HG02840 (cell line): ENCODE results near the gene RALGPS1.

Source experiments
- ATAC-seq: cut with Tn5 transposase; IDR thresholded peaks from one replicate; pipeline ENCODE4 v1.9.1; 2021; ENCODE audit warnings: mild to moderate bottlenecking, moderate library complexity, moderate number of reproducible peaks; ENCODE audit not compliant: unreplicated experiment, low FRiP score

Gene RALGPS1

DNA sequence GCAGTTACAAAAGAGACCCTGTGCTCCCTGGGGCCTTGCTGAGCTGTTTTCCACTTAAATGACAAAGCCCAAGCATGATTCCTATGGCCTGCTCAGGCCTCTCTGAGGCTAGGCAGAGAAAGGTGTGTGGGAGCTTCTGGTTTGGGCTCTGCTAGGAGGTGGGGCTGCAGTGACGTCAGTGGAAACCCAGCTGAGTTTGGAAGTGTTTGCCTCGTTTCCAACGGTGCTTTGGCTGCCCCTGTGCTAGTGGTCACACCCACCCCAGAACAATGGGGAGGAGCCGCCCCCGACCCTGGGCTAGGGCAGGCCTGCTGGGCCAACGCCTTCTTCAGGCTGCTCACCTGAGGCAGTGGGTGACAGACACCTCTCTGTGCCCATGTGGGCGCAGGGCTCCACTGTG lies 197.5 kb downstream of the RALGPS1 start:
- no peak for ATAC-seq

DNA sequence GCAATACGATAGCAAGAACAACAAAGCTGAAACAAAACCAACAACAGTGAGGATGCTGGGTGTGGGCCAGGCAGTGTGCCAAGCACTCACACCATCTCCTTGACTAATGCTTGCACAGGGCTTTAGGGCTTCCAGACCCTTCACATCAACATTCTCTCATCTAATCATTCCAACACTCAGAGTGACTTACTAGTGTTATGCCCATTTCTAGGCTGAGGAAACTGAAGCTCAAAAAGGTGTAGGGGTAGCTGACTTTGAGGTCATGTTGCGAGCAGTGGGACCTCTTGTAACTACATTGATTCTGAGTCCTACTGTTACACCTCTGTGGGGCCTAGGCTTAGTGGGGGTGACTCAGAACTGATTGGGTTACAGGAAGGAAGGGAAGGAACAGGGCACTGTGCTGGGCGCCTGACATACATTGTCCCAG lies 198.2 kb downstream of the RALGPS1 start:
- ATAC-seq, result no peak

- ATAC-seq, result no peak
Observed at GRCh38 chr9:127113191-127113972, 198.8 kb downstream of the RALGPS1 start.

DNA sequence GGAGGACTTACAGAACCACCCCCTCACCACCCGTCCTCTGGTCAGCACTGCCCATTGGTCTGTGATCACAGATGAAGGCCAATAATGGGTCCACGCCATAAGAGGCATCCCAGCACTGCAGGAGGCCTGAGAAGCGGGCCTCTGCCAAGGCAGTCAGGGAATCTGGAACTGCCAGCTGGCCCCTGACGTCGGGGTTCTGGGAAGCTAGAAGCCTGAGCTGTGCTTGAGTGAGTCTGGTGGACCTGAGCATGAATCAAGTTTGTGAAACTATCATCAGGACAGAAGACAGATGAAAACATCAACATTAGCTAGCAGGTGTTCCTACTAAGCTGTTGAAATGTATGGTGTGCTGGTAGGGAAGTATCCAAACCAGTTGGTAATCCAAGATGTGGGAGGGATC lies 200.0 kb downstream of the RALGPS1 start:
- no peak for ATAC-seq

DNA sequence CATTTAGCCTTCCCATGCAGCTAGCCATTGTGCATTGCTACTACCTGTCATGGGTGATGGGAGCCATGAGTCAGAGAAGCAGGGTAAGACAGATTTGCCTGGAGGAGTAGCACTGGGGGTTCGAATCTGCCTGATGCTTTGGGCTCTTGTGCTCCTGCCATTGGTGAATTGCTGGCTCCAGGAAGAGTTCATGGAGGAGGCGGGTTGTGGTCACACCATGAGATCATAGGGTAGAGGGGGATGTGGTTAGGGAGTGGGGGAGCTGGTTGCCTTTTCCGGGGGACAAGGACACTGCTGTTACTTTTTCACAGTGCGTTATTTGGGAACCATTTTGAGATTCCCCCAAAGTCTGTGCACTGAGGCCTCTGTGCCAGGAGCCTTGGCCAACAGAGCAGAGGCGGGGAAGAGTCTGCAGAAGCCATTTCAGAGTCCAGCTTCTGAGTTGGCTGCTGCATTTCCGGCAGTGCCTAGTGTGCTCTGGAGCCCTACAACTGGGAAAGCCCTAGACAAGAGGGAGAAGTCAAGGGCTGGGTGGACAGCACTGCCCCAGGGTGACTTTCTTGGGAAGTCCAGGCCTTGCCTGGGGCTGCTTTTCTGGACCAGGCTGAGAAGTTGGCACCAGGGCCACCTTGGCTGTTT lies 201.6 kb downstream of the RALGPS1 start:
- ATAC-seq, result no peak

DNA sequence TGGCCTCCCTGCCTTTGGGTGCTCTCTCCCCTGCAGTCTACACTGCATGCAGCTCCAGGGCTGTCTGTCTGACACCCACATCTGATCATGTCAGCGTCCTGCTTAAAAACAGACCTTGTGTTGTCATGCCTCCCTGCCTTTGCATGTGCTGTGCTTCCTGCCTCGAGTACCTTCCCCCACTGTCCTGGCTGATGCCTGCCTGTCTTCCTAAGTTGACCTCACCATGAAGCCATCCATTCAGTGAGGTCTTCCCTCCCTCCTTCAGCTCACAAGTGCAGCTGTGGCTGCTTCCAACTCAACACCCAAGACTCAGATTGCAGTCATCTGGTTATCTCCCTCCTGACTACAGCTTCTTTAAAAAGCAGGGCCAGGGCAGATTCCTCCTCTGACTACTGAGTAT lies 202.4 kb downstream of the RALGPS1 start:
- no peak for ATAC-seq

GRCh38 chr9:127117801-127118200 lies 203.2 kb downstream of the RALGPS1 start:
- ATAC-seq, result no peak

- ATAC-seq, result no peak
Observed at GRCh38 chr9:127118597-127119319, 204.2 kb downstream of the RALGPS1 start.

GRCh38 chr9:127119320-127119709 lies 204.7 kb downstream of the RALGPS1 start:
- ATAC-seq, result no peak

GRCh38 chr9:127121628-127122175 lies 207.1 kb downstream of the RALGPS1 start:
- no peak for ATAC-seq

GRCh38 chr9:127122176-127123063 lies 207.8 kb downstream of the RALGPS1 start, which contains the start of gene ANGPTL2:
ANGPTL2 (minus strand) TSS chr9:127122635; CDS start chr9:127108731, 13,904 bp downstream.
- ATAC-seq, result no peak

- ATAC-seq, result no peak
Observed at GRCh38 chr9:127123064-127123890, 208.7 kb downstream of the RALGPS1 start.

DNA sequence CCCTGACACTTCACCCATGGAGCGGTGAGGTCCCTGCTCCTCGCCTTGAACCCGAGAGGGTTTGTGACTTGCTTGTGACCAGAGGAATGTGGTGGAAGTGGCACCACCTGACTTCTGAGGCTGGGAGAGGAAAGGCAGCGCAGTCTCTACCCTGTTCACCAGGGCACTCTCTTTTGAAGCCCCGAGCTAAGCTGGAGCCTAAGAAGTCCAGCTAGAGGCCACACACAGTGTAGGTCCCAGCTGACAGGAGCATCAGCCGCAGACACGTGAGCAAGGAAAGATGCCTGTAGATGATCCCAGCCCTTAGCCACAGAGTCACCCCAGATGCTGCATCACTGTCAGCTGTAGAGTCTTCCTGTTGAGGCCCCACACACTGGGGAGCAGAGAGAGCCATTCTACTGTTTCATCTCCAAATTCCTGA lies 209.5 kb downstream of the RALGPS1 start:
- no peak for ATAC-seq

DNA sequence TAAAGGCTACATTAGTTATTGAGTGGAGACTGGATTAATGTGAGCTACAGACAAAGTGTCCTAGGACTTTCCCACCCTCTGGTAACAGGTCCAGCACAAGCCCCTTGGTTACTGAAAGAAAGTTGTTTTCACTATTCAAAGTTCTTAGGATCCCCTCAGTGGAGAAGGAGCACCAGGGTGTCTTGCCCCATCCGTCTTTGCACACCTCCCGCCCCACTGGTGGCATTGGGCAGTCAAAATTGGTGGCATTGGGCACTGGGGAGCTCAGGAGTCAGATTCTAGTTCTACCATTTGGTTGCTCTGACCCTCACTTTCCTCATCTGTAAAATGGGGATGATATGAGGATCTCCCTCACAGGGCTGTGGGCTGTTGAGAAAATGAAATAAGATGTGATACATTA lies 210.2 kb downstream of the RALGPS1 start:
- ATAC-seq, result no peak

DNA sequence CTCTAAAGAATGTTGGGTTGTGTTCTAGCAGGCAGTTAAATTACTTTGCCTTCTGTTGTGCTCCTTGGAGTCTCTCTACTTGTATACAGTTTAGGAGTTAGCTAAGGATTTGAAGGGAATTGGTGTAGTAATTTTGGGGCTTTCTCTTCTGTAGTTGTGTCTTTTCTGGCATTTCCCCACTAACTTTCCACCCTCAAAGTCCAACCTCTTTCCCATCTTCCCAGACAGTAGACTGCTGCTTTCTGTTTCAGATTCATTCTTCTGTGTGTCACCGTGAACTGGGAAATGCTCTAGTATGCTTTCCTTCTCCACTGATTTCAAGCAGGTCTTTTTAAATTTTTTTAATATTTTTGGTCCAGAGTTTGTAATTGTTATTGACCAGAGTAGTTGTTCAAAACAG lies 212.4 kb downstream of the RALGPS1 start:
- ATAC-seq, result no peak

- no peak for ATAC-seq
Observed at GRCh38 chr9:127128341-127129072, 213.9 kb downstream of the RALGPS1 start.

DNA sequence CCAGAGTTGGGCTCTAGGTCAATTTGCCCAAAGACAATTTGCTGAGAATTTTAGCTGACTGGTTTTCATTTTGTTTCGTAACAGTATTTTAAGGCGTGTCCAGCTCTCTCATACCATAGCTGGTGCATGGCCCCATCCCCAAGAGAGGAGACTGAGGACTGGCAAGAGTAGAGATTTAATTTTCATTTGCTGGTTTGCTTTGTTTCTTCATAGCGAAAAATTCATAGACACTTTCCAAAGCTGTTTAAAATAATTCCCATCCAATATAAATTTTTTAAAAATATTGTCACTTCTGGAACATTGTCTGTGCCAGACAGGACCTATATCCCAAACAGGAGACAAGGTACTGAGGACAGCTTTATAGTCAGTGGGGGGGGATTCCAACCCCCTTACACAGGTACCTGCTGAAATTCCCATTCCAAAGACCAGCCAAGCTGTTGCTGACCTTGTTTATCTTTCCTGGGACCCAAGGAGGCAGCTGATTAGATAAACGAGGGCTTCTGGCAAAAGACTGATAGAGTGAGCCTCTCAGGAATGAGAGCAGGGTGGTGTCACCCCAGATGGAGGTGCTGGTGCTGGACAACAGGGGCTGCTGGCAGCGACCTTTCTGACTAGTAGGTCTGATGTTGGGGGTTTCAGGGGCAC lies 214.6 kb downstream of the RALGPS1 start:
- no peak for ATAC-seq

DNA sequence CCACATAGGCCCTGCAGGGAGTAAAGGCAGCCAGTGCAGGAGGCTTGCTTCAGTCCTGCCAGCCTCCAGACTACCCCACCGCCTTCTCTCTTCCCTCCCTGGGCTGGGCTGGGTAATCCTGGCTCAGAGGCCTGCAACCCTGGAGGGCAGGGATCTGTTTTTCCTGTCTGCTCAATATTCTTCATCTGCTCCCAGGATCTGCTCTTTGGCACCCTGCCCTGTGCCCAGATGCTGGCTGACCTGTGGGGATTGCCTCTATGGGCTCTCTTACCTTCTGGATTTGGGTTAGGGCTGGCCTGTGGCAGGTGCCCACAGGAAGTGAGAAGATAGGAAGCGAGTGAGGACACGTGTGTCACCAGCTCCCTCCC lies 215.1 kb downstream of the RALGPS1 start:
- ATAC-seq, result no peak
